H1 (cell line): ENCODE measurements around the gene EIF2S2. TPM values are rescaled to one million over a fixed set of nuclear protein-coding genes. Genes with fewer than 3 reads are reported as not detected.

Experiments
- SIN3A ChIP-seq, 2 experiments: IDR thresholded peaks in 1 of 2; conservative IDR thresholded peaks in 1 of 2; 2 replicates each; pipeline ENCODE4 v1.6.1; 2011 to 2012; ENCODE audit warnings: low read length in 2 of 2, improper control_type of control experiment in 1 of 2, low read depth in 1 of 2, mild to moderate bottlenecking in 1 of 2
- polyA plus RNA-seq, 7 experiments: library from polyadenylated mRNA; depleted of rRNA in 3 of 7; stranded (reverse) in 5 of 7; unstranded in 2 of 7; fragments of >200 nt in 5 of 7; fragments of 200-250 nt in 2 of 7; gene quantifications; 1 replicate in 5 of 7; 2 replicates in 1 of 7; 4 replicates in 1 of 7; pipeline versions ENCODE4 v1.2.1 to v1.2.3, GENCODE V29; 2011 to 2013; ENCODE audit warnings: missing spikeins in 2 of 7, mixed read lengths in 2 of 7
- total RNA-seq: library from RNA; stranded (reverse); fragmentation: NEBNext Ultra II Directional; extraction: Animal tissue kit (Norgen Biotek cat#: 25700); gene quantifications from 2 replicates; pipeline ENCODE4 v1.2.1, GENCODE V29; 2021
- TF ChIP-seq, protein P1 (sequence below): fragments of 300-600 bp; sonication (generic); IDR thresholded peaks from 2 replicates; pipeline ENCODE4 v1.7.1; 2012; ENCODE audit warnings: low read length, moderate library complexity, mild to moderate bottlenecking, inconsistent platforms; ENCODE audit not compliant: insufficient replicate concordance

EIF2S2 gene
- total and polyA plus RNA-seq, 2 of the 8 experiments (the other 6 are each of a cell fraction or from before 2014, with no cell fraction given) = 59.5 to 142 TPM

DNA sequence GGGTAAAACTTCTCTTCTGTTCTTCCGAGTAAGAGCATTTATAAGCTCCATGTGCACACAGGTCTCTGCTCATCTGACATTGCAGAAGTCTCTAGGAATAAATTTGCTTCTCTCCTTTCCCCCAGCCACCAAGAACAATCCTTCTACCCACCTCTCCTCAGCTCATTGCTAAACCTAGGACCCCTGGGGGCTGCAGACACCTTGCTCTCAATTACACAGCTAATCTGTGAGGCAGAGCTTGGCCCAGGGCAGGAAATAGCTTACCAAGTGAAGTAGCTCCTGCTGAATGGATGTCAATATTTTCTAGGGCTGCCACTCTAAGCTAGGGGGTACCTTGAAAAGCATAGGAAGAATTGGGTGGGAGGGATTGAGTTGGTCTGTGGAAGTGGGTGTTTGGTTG lies 44.0 kb downstream of the EIF2S2 start (continued):
- TF ChIP-seq, protein P1, sequence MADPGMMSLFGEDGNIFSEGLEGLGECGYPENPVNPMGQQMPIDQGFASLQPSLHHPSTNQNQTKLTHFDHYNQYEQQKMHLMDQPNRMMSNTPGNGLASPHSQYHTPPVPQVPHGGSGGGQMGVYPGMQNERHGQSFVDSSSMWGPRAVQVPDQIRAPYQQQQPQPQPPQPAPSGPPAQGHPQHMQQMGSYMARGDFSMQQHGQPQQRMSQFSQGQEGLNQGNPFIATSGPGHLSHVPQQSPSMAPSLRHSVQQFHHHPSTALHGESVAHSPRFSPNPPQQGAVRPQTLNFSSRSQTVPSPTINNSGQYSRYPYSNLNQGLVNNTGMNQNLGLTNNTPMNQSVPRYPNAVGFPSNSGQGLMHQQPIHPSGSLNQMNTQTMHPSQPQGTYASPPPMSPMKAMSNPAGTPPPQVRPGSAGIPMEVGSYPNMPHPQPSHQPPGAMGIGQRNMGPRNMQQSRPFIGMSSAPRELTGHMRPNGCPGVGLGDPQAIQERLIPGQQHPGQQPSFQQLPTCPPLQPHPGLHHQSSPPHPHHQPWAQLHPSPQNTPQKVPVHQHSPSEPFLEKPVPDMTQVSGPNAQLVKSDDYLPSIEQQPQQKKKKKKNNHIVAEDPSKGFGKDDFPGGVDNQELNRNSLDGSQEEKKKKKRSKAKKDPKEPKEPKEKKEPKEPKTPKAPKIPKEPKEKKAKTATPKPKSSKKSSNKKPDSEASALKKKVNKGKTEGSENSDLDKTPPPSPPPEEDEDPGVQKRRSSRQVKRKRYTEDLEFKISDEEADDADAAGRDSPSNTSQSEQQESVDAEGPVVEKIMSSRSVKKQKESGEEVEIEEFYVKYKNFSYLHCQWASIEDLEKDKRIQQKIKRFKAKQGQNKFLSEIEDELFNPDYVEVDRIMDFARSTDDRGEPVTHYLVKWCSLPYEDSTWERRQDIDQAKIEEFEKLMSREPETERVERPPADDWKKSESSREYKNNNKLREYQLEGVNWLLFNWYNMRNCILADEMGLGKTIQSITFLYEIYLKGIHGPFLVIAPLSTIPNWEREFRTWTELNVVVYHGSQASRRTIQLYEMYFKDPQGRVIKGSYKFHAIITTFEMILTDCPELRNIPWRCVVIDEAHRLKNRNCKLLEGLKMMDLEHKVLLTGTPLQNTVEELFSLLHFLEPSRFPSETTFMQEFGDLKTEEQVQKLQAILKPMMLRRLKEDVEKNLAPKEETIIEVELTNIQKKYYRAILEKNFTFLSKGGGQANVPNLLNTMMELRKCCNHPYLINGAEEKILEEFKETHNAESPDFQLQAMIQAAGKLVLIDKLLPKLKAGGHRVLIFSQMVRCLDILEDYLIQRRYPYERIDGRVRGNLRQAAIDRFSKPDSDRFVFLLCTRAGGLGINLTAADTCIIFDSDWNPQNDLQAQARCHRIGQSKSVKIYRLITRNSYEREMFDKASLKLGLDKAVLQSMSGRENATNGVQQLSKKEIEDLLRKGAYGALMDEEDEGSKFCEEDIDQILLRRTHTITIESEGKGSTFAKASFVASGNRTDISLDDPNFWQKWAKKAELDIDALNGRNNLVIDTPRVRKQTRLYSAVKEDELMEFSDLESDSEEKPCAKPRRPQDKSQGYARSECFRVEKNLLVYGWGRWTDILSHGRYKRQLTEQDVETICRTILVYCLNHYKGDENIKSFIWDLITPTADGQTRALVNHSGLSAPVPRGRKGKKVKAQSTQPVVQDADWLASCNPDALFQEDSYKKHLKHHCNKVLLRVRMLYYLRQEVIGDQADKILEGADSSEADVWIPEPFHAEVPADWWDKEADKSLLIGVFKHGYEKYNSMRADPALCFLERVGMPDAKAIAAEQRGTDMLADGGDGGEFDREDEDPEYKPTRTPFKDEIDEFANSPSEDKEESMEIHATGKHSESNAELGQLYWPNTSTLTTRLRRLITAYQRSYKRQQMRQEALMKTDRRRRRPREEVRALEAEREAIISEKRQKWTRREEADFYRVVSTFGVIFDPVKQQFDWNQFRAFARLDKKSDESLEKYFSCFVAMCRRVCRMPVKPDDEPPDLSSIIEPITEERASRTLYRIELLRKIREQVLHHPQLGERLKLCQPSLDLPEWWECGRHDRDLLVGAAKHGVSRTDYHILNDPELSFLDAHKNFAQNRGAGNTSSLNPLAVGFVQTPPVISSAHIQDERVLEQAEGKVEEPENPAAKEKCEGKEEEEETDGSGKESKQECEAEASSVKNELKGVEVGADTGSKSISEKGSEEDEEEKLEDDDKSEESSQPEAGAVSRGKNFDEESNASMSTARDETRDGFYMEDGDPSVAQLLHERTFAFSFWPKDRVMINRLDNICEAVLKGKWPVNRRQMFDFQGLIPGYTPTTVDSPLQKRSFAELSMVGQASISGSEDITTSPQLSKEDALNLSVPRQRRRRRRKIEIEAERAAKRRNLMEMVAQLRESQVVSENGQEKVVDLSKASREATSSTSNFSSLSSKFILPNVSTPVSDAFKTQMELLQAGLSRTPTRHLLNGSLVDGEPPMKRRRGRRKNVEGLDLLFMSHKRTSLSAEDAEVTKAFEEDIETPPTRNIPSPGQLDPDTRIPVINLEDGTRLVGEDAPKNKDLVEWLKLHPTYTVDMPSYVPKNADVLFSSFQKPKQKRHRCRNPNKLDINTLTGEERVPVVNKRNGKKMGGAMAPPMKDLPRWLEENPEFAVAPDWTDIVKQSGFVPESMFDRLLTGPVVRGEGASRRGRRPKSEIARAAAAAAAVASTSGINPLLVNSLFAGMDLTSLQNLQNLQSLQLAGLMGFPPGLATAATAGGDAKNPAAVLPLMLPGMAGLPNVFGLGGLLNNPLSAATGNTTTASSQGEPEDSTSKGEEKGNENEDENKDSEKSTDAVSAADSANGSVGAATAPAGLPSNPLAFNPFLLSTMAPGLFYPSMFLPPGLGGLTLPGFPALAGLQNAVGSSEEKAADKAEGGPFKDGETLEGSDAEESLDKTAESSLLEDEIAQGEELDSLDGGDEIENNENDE = no peak
- no peak for TF ChIP-seq SIN3A (conservative IDR thresholded peaks at IDR 0.05 in 1 of 2, IDR thresholded peaks at IDR 0.05 in 1 of 2; ENCODE audit: low read depth in 1 of 2, low read length in 2 of 2)
- TF ChIP-seq, all 59 proteins: peak for 0
